GM12878 (cell line): ENCODE results near the gene TLE7. TPM values are rescaled to one million over a fixed set of nuclear protein-coding genes. Genes with fewer than 3 reads are reported as not detected.

ENCODE experiments used
- ATAC-seq: fragments of 200-7000 bp; cut with Tn5 transposase; 3 replicates; pipeline ENCODE4 v1.9.1; 2020; ENCODE audit warnings: mild to moderate bottlenecking, moderate library complexity
- BruUV-seq: library from RNA; stranded (reverse); fragments of 400-500 nt; replicated peaks from 2 replicates; lab custom pipeline; 2021; lab: Mats Ljungman, UMichigan
- CTCF ChIA-PET: fragments of 300-600 bp; sonication (Branson Sonifier 250); formaldehyde crosslinking; extraction: SDS; loops from one replicate; lab custom pipeline; 2021; ENCODE audit warnings: inconsistent platforms; lab: Yijun Ruan, JAX
- POLR2A ChIA-PET: fragments of 350-600 bp; formaldehyde crosslinking; extraction: SDS; loops from one replicate; lab custom pipeline; 2021; ENCODE audit warnings: inconsistent platforms; lab: Charles Lee
- RAD21 ChIA-PET: fragments of 300-600 bp; sonication (Branson Sonifier 250); formaldehyde crosslinking; loops from one replicate; lab custom pipeline; 2023; ENCODE audit warnings: antibody characterized with exemption; ENCODE audit not compliant: unreplicated experiment; lab: Charles Lee
- SMC1A ChIA-PET: fragments of 300-600 bp; sonication (Branson Sonifier 250); formaldehyde crosslinking; loops from one replicate; lab custom pipeline; 2023; ENCODE audit not compliant: unreplicated experiment, uncharacterized antibody; lab: Charles Lee
- DNase-seq: peaks from one replicate; pipeline ENCODE4 v3.0.0-alpha.2; 2011; ENCODE audit warnings: low read depth, low spot score
- FAIRE-seq: peaks from 3 replicates; lab custom pipeline; 2011; peaks lifted over from hg19 to GRCh38; lab: Jason Lieb, UNC
- H2AFZ ChIP-seq: 2 replicates; pipeline ENCODE4 v1.6.0; 2011; ENCODE audit warnings: low read depth, low read length, control low read depth; ENCODE audit not compliant: control insufficient read depth
- H3K27ac ChIP-seq: 2 replicates; pipeline ENCODE4 v1.5.1; 2011; ENCODE audit warnings: control low read depth; ENCODE audit not compliant: control insufficient read depth, insufficient read depth
- H3K27me3 ChIP-seq, 2 experiments: replicated peaks in 1 of 2; 2 replicates each; pipeline versions ENCODE4 v1.6.0 to v1.6.1; 2011; ENCODE audit warnings: low read length in 1 of 2; ENCODE audit not compliant: control insufficient read depth in 2 of 2, insufficient read depth in 2 of 2
- H3K36me3 ChIP-seq, 2 experiments: 2 replicates each; pipeline ENCODE4 v1.5.1; 2011; ENCODE audit warnings: low read length in 1 of 2; ENCODE audit not compliant: control insufficient read depth in 2 of 2, insufficient read depth in 2 of 2
- H3K4me1 ChIP-seq: 2 replicates; pipeline ENCODE4 v1.6.1; 2011; ENCODE audit warnings: mild to moderate bottlenecking, low read length, moderate library complexity, mixed read lengths; ENCODE audit not compliant: control insufficient read depth, insufficient read depth
- H3K4me2 ChIP-seq: 2 replicates; pipeline ENCODE4 v1.6.0; 2011; ENCODE audit warnings: control low read depth; ENCODE audit not compliant: control insufficient read depth, insufficient read depth
- H3K4me3 ChIP-seq: fragments of 200-600 bp; sonication (generic); 2 replicates; pipeline ENCODE4 v1.5.1; 2016
- H3K79me2 ChIP-seq: 2 replicates; pipeline ENCODE4 v1.6.0; 2011; ENCODE audit warnings: low read length; ENCODE audit not compliant: control insufficient read depth, insufficient read depth
- H3K9ac ChIP-seq: 2 replicates; pipeline ENCODE4 v1.8.0; 2011; ENCODE audit warnings: low read length, control low read depth, mixed read lengths; ENCODE audit not compliant: control insufficient read depth, insufficient read depth
- H3K9me3 ChIP-seq: replicated peaks from 3 replicates; pipeline ENCODE4 v1.5.1; 2011; ENCODE audit warnings: mild to moderate bottlenecking, low read length; ENCODE audit not compliant: control insufficient read depth, insufficient read depth
- H4K20me1 ChIP-seq: 2 replicates; pipeline ENCODE4 v1.6.0; 2011; ENCODE audit not compliant: control insufficient read depth, insufficient read depth
- ATF2 ChIP-seq: IDR thresholded peaks from 2 replicates; pipeline ENCODE4 v1.6.1; 2012; ENCODE audit warnings: low read length, inconsistent platforms
- GABPA ChIP-seq: IDR thresholded peaks from 2 replicates; pipeline ENCODE4 v1.6.1; 2014; ENCODE audit warnings: antibody characterized with exemption, low read depth, mild to moderate bottlenecking, inconsistent platforms
- MEF2A ChIP-seq: IDR thresholded peaks from 2 replicates; pipeline ENCODE4 v1.6.1; 2011; ENCODE audit warnings: low read depth, mild to moderate bottlenecking, low read length, moderate library complexity; ENCODE audit not compliant: insufficient read depth
- RAD51 ChIP-seq: fragments of 450-650 bp; IDR thresholded peaks from 2 replicates; pipeline ENCODE4 v1.6.1; 2016; ENCODE audit warnings: moderate library complexity, mild to moderate bottlenecking, inconsistent platforms
- SMC3 ChIP-seq: IDR thresholded peaks from 2 replicates; pipeline ENCODE4 v1.6.1; 2011; ENCODE audit warnings: low read length, improper control_type of control experiment, borderline replicate concordance
- ZBED1 ChIP-seq: IDR thresholded peaks from 2 replicates; pipeline ENCODE4 v1.6.1; 2016; ENCODE audit warnings: borderline replicate concordance
- ZBTB33 ChIP-seq: fragments of 450-650 bp; IDR thresholded peaks from 2 replicates; pipeline ENCODE4 v1.6.1; 2017; ENCODE audit warnings: mild to moderate bottlenecking
- WGBS: methylation state at CpG from one replicate; pipeline ENCODE4 v1.1.6; 2016; ENCODE audit warnings: low lambda C conversion rate; ENCODE audit not compliant: insufficient replicate concordance, insufficient coverage; ENCODE audit errors: missing lambda C conversion rate; 5-methylcytosine and 5-hydroxymethylcytosine counted together
- in situ Hi-C: fragments of 300-500 bp; cut with MboI; formaldehyde crosslinking; loops from 9 replicates; pipeline ENCODE4 v1.14.3; 2018; ENCODE audit warnings: mixed read lengths
- intact Hi-C: fragments of 100-400 bp; cut with micrococcal nuclease; formaldehyde crosslinking; loops from one replicate; pipeline ENCODE4 v1.14.2; 2022; ENCODE audit not compliant: unreplicated experiment
- polyA plus RNA-seq, 11 experiments: library from polyadenylated mRNA; depleted of rRNA in 4 of 11; unstranded in 6 of 11; stranded (reverse) in 5 of 11; fragments of >200 nt; fragmentation: Nextera tagmentation in 4 of 11; fragmentation: Illumina TruSeq in 1 of 11; extraction: Ambion mirVana in 4 of 11; extraction: Trizol in 1 of 11; gene quantifications; 1 replicate in 1 of 11; 2 replicates in 10 of 11; pipeline versions ENCODE4 v1.2.1 to v1.2.3, GENCODE V29; 2011 to 2016; ENCODE audit warnings: inconsistent platforms in 2 of 11, missing spikeins in 2 of 11, low read depth in 1 of 11
- total RNA-seq, 4 experiments: library from RNA; depleted of rRNA in 3 of 4; stranded (reverse); fragments of >200 nt in 3 of 4; fragmentation: Illumina TruSeq in 1 of 4; extraction: Trizol in 1 of 4; gene quantifications; 2 replicates each; pipeline versions ENCODE4 v1.2.1 to v1.2.3, GENCODE V29; 2013 to 2021
- TF ChIP-seq, protein P1 (sequence below): IDR thresholded peaks from 2 replicates; pipeline ENCODE4 v1.6.1; 2011; ENCODE audit warnings: low read depth, low read length, improper control_type of control experiment, borderline replicate concordance

The TLE7 gene
- total and polyA plus RNA-seq, 10 of the 15 experiments (the other 5 are each of a cell fraction or from before 2014, with no cell fraction given): not detected

DNA sequence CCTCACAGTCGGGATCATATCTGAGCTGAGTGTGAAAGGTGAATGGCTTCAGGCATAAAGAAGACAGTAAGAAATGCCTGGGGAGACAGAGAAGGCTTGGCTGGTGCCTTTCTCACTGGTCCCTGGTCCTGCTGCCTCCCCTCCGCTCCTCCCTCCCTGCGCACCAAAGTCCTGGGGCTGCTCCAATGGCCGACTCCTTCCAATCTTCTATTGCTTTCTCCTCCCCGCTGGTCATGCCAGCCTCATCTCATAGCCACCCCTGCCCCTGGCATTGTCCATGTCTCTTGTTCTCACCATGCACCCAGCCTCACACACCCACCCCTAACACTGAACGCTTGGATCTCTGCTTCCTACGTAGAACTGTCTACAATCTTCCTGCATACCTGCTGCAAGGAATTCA, 18.0 kb downstream of the TLE7 start:
- ChIA-PET RAD21 (interaction anchor here (0.6 kb wide), 1 partner anchor 13 kb away, joined by 4 read pairs; no protein-coding TSS in a partner anchor), POLR2A (no interaction called here), SMC1A (interaction anchor here (1.1 kb wide), 1 partner anchor 135 kb away, joined by 3 read pairs; the partner anchor contains the start of gene CMTR2), CTCF (interaction anchor here (1.0 to 1.6 kb wide), 3 partner anchors 11 to 75 kb away, joined by 3 to 5 read pairs (median 5); no protein-coding TSS in a partner anchor)
- FAIRE-seq: no peak
- H3K9me3 ChIP-seq: no peaks in the 10 kb centered on the region
- no peaks in the 10 kb centered on the region; a peak in 1 of 4 replicates for H3K27me3 ChIP-seq
- 33% methylated on average over 7 of the region's 7 CpGs for WGBS
- intact Hi-C loops (no loop called here), in situ Hi-C loops (no loop called here)
- BruUV-seq: no TSS peak
- no peak overlapping the region for H3K4me2 ChIP-seq
- no peaks in the 10 kb centered on the region for H4K20me1 ChIP-seq
- DNase-seq: no peak
- H2AFZ ChIP-seq: no peak overlapping the region
- no peaks in the 10 kb centered on the region for H3K4me1 ChIP-seq
- no peak overlapping the region for H3K4me3 ChIP-seq
- no peak overlapping the region for H3K9ac ChIP-seq
- no peak overlapping the region for H3K27ac ChIP-seq
- H3K36me3 ChIP-seq: no peaks in the 10 kb centered on the region
- ATAC-seq: no peak
- no peaks in the 10 kb centered on the region for H3K79me2 ChIP-seq
- TF ChIP-seq MEF2A (no peak), ZBED1 (no peak), ZBTB33 (no peak), SMC3 (no peak), GABPA (no peak), ATF2 (no peak), RAD51 (no peak)
- TF ChIP-seq, protein P1, sequence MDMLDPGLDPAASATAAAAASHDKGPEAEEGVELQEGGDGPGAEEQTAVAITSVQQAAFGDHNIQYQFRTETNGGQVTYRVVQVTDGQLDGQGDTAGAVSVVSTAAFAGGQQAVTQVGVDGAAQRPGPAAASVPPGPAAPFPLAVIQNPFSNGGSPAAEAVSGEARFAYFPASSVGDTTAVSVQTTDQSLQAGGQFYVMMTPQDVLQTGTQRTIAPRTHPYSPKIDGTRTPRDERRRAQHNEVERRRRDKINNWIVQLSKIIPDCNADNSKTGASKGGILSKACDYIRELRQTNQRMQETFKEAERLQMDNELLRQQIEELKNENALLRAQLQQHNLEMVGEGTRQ: no peak
